ENCODE results near the gene HLA-DRA.

- TF ChIP-seq, protein P1, sequence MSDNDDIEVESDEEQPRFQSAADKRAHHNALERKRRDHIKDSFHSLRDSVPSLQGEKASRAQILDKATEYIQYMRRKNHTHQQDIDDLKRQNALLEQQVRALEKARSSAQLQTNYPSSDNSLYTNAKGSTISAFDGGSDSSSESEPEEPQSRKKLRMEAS (IDR thresholded peaks at IDR 0.05; ENCODE audit: insufficient read depth, insufficient read length), result no peak
- no peak for TF ChIP-seq CTCF (IDR thresholded peaks at IDR 0.05; ENCODE audit: extremely low read depth in 1 of 2, insufficient read depth in 1 of 2, low read depth in 1 of 2, low read length in 2 of 2)
- no peak for TF ChIP-seq EZH2 (IDR thresholded peaks at IDR 0.05; ENCODE audit: borderline replicate concordance, low read depth, low read length, severe bottlenecking)
- no peak for TF ChIP-seq MYC (IDR thresholded peaks at IDR 0.05; ENCODE audit: low read depth, low read length)
- no peak for TF ChIP-seq POLR2AphosphoS5 (IDR thresholded peaks at IDR 0.05; ENCODE audit: insufficient read depth, low read depth, low read length)
- no peak for TF ChIP-seq POLR2A (IDR thresholded peaks at IDR 0.05; ENCODE audit: low read depth, low read length)
Measured at GRCh38 chr6:32431142-32431541, 8.5 kb upstream of the HLA-DRA start.

Data from endothelial cell of umbilical vein (primary cell).